AG04450 (cell line): ENCODE data around the gene UGT2A2. TPM values are rescaled to one million over a fixed set of nuclear protein-coding genes. Genes with fewer than 3 reads are reported as not detected.

Experiments used
- CTCF ChIA-PET: fragments of 300-600, 350-600 bp; formaldehyde crosslinking; extraction: SDS; loops from one replicate; lab custom pipeline; 2022; ENCODE audit warnings: antibody characterized with exemption, inconsistent platforms; lab: Charles Lee
- POLR2A ChIA-PET: fragments of 350-600 bp; formaldehyde crosslinking; extraction: SDS; loops from one replicate; lab custom pipeline; 2021; ENCODE audit warnings: antibody characterized with exemption, inconsistent platforms; lab: Yijun Ruan, JAX
- DNase-seq: peaks from one replicate; pipeline ENCODE4 v3.0.0-alpha.2; 2011; ENCODE audit warnings: low read depth, low spot score
- H3K27ac ChIP-seq: one replicate; pipeline ENCODE4 v1.5.1; 2012; ENCODE audit warnings: low read depth, low read length, control low read depth
- H3K27me3 ChIP-seq: one replicate; pipeline ENCODE4 v1.6.0; 2012; ENCODE audit warnings: low read length; ENCODE audit not compliant: control insufficient read depth, insufficient read depth
- H3K4me3 ChIP-seq: 2 replicates; pipeline ENCODE4 v1.5.1; 2011; ENCODE audit warnings: mild to moderate bottlenecking, low read depth, low read length, control low read depth
- H3K9me3 ChIP-seq: 2 replicates; pipeline ENCODE4 v1.5.1; 2012; ENCODE audit warnings: low read length; ENCODE audit not compliant: control insufficient read depth, insufficient read depth
- polyA plus RNA-seq: library from polyadenylated mRNA; depleted of rRNA; stranded (reverse); fragments of >200 nt; gene quantifications from 2 replicates; pipeline ENCODE4 v1.2.3, GENCODE V29; 2011; rRNA removed
- small RNA-seq: library from RNA; depleted of rRNA; stranded (forward); fragments of <200 nt; gene quantifications from one replicate; pipeline ENCODE3, GENCODE V24; 2012; ENCODE audit warnings: low read depth; ENCODE audit not compliant: insufficient read length
- TF ChIP-seq, protein P1 (sequence below): IDR thresholded peaks from 2 replicates; pipeline ENCODE4 v1.5.1; 2011; ENCODE audit warnings: low read depth, low read length, control low read depth, inconsistent platforms

UGT2A2 gene
- polyA plus RNA-seq, 1 experiment, result not detected

DNA sequence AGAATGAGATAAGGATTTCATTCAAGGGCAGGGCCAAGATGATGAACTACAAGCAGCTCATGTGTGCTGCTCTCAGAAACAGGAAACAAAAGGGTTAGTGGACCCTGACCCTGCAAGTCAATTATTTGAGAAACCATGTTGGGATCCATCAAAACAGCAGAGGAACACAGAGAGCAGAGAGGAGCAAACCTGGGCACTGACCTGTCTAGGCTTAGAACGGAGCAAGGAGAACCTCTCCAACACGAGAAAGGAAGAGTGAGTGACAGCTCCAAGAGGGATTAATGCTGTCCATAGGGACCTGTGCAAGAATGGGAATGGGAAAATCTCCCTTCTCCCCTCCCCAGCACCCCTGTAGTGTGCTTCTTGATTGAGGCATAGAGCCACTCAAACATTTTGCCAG, 89.8 kb downstream of the UGT2A2 start:
- TF ChIP-seq, protein P1, sequence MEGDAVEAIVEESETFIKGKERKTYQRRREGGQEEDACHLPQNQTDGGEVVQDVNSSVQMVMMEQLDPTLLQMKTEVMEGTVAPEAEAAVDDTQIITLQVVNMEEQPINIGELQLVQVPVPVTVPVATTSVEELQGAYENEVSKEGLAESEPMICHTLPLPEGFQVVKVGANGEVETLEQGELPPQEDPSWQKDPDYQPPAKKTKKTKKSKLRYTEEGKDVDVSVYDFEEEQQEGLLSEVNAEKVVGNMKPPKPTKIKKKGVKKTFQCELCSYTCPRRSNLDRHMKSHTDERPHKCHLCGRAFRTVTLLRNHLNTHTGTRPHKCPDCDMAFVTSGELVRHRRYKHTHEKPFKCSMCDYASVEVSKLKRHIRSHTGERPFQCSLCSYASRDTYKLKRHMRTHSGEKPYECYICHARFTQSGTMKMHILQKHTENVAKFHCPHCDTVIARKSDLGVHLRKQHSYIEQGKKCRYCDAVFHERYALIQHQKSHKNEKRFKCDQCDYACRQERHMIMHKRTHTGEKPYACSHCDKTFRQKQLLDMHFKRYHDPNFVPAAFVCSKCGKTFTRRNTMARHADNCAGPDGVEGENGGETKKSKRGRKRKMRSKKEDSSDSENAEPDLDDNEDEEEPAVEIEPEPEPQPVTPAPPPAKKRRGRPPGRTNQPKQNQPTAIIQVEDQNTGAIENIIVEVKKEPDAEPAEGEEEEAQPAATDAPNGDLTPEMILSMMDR, result no peak

GRCh38 chr4:69546134-69546765, 93.2 kb downstream of the UGT2A2 start:
- Histone ChIP-seq H3K9me3 (no peaks in the 10 kb centered on the region), H3K4me3 (no peak overlapping the region), H3K27ac (no peak overlapping the region), H3K27me3 (no peaks in the 10 kb centered on the region)
- TF ChIP-seq, protein P1, result no peak
- ChIA-PET POLR2A (no interaction called here), CTCF (no interaction called here)
- no peak for DNase-seq

More for the DNA sequence above, 89.8 kb downstream of the UGT2A2 start:
- Histone ChIP-seq H3K27me3 (no peaks in the 10 kb centered on the region), H3K27ac (no peak overlapping the region), H3K9me3 (no peaks in the 10 kb centered on the region), H3K4me3 (no peak overlapping the region)
- POLR2A ChIA-PET, result no interaction called here
- no peak for DNase-seq
- CTCF ChIA-PET, result no interaction called here

Small RNA genes lying within 50 kb of the gene (small RNA-seq; reads per million reads assigned to genes)
- not detected for gene UGT2A2

Other genes starting within 250 kb of the UGT2A2 start
- gene UGT2B4, start 143.7 kb downstream of the UGT2A2 start, polyA plus RNA-seq, result not detected in 2 replicates
- not detected in 2 replicates for gene UGT2A1, start 13.6 kb upstream of the UGT2A2 start, polyA plus RNA-seq
- gene SULT1B1, start 121.0 kb upstream of the UGT2A2 start, polyA plus RNA-seq, result not detected in 2 replicates
- gene SULT1E1, start 220.5 kb upstream of the UGT2A2 start, polyA plus RNA-seq, result not detected in 2 replicates